ENCODE measurements around the gene MESP2. TPM values are rescaled to one million over a fixed set of nuclear protein-coding genes. Genes with fewer than 3 reads are reported as not detected.
A peak's percentile ranks its signal among the peaks of the same experiment; 100 is the strongest.

MESP2 gene
- polyA plus RNA-seq, 3 donors = 0.67 TPM; not detected in 2

DNA sequence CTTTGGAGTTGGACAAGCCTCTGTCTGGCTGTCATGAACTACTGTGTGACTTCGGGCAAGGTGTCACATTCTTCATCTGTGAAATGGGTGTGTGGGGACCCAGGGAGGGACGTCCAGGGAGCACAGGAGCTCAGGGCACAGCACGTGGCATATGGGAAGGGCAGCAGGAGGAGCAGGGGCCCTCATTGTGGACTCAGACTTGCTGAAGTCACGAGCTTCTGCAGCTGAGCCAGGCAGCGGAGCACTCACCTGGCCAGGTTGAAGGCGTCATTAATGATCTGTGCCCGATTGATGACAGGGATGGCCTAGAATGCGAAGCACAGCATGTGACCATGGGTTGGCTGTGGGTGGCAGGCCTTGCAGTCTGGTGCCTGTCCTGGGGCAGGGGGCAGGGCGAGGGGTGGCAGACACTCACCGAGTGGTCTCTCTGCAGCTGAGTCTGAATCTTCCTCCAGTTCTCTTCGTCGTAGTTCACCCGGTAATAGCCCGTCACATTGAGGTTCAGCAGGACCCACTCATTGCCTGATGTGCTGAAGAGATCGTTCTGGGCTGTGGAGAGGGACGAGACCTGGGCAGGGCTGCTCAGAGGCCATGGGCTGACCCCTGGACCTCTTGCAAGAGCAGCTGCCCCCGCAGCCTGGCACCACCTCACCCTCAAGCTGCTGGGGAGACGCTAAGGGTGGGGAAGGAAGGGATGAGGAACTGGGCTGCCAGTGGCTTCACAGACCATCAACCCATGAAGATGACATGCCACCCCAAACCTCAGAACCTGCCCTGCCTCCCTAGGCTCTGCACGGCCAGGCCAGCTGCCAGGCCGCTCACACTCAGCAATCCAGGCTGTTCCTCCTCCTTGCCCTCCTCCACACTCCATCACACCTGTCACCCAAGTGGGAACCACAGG, 23.1 kb downstream of the MESP2 start:
- H3K4me3 Mint-ChIP-seq = no peak overlapping the region

DNA sequence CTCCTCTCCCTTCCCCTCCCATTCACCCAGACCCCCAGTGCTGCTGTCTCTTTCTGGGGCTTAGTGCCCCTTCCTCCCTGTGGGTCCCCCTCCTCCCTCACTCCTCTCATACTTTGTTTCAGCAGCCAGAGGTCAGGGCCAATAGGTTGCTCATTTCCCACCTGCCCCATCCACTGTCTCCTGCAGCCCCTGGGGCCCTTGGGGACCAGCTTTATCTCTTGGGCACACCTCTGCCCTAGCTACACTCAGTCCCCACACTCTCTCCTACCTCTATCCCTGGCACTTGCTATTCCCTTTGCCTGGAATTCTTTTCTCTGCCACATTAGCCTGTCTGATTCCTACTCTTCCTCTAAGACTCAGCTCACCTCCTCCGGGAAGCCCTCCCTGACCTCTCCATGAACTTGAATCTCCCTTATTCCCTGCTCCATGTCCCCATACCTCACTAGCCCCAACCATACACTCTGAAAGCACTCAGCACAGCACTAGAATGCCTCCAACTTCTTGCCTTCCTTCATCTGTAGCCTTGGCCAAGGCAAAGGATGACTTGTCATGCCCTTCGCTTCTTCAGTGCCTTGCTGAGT, 23.9 kb downstream of the MESP2 start:
- no peak for DNase-seq
- 100% methylated on average over 1 of the region's 2 CpGs for whole genome bisulfite sequencing (ENCODE audit: insufficient coverage)
- peaks cover 0 to 7% (median 2%) of the 10 kb centered on the region in 7 donors for H3K9me3 Mint-ChIP-seq

More for the DNA sequence above, 23.1 kb downstream of the MESP2 start:
- intact Hi-C loops (cut with micrococcal nuclease) = no loop called here
- Mint-ChIP-seq H3K9me3 (peaks cover 0 to 7% (median 2%) of the 10 kb centered on the region in 7 donors), H3K27me3 (ENCODE audit: low read depth in 3 of 3) (peaks cover 3 to 7% (median 4%) of the 10 kb centered on the region in 3 donors), H3K4me1 (peaks cover 29% of the 10 kb centered on the region), H3K27ac (peak overlapping the region in 3 of 7 donors; percentile 42 to 51 (median 42)), H3K36me3 (peaks cover 91 to 99% of the 10 kb centered on the region in 2 donors)
- DNase-seq = peak in 1 of 3 donors; percentile 2
- H3K27ac ChIP-seq (ENCODE audit: low read depth in 1 of 2, low read length in 2 of 2) = no peak overlapping the region
- H3K4me1 ChIP-seq (ENCODE audit: control insufficient read depth in 1 of 2, insufficient read depth in 2 of 2, low read length in 2 of 2) = peaks cover 7 to 8% of the 10 kb centered on the region in 2 donors
- H3K9ac ChIP-seq (ENCODE audit: insufficient read depth, low read length, poor library complexity, severe bottlenecking) = no peak overlapping the region
- no peak overlapping the region for H2AFZ ChIP-seq (ENCODE audit: insufficient read depth, low read depth, low read length, poor library complexity, severe bottlenecking)
- H3K9me3 ChIP-seq (replicated peaks in 1 of 2; ENCODE audit: control insufficient read depth in 1 of 2, insufficient read depth in 1 of 2, low read length in 2 of 2) = no peaks in the 10 kb centered on the region
- peaks cover 97% of the 10 kb centered on the region for H4K20me1 ChIP-seq (ENCODE audit: insufficient read depth, low read length)
- H3K79me2 ChIP-seq (ENCODE audit: insufficient read depth, low read length) = no peaks in the 10 kb centered on the region
- no peak overlapping the region for H3K4me3 ChIP-seq (replicated peaks in 1 of 3; ENCODE audit: low read depth in 2 of 3, low read length in 3 of 3)
- TF ChIP-seq, protein P1, sequence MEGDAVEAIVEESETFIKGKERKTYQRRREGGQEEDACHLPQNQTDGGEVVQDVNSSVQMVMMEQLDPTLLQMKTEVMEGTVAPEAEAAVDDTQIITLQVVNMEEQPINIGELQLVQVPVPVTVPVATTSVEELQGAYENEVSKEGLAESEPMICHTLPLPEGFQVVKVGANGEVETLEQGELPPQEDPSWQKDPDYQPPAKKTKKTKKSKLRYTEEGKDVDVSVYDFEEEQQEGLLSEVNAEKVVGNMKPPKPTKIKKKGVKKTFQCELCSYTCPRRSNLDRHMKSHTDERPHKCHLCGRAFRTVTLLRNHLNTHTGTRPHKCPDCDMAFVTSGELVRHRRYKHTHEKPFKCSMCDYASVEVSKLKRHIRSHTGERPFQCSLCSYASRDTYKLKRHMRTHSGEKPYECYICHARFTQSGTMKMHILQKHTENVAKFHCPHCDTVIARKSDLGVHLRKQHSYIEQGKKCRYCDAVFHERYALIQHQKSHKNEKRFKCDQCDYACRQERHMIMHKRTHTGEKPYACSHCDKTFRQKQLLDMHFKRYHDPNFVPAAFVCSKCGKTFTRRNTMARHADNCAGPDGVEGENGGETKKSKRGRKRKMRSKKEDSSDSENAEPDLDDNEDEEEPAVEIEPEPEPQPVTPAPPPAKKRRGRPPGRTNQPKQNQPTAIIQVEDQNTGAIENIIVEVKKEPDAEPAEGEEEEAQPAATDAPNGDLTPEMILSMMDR (IDR thresholded peaks at IDR 0.05) = no peak
- no peaks in the 10 kb centered on the region for H3K27me3 ChIP-seq (ENCODE audit: control insufficient read depth in 2 of 2, insufficient read depth in 2 of 2, low read length in 2 of 2)
- peaks cover 77 to 100% of the 10 kb centered on the region in 2 donors for H3K36me3 ChIP-seq (replicated peaks in 1 of 2; ENCODE audit: control insufficient read depth in 1 of 2, insufficient read depth in 2 of 2, low read length in 2 of 2)
- no peak overlapping the region for H3K4me2 ChIP-seq (replicated peaks; ENCODE audit: extremely low read depth, low read length, poor library complexity, severe bottlenecking)
- WGBS (ENCODE audit: insufficient coverage) = 90% methylated on average over 18 of the region's 20 CpGs

More for the DNA sequence above, 23.9 kb downstream of the MESP2 start:
- no peak overlapping the region for H3K9ac ChIP-seq (ENCODE audit: insufficient read depth, low read length, poor library complexity, severe bottlenecking)
- H3K4me3 ChIP-seq (replicated peaks in 1 of 3; ENCODE audit: low read depth in 2 of 3, low read length in 3 of 3) = no peak overlapping the region
- H3K9me3 ChIP-seq (replicated peaks in 1 of 2; ENCODE audit: control insufficient read depth in 1 of 2, insufficient read depth in 1 of 2, low read length in 2 of 2) = no peaks in the 10 kb centered on the region
- no peaks in the 10 kb centered on the region for H3K79me2 ChIP-seq (ENCODE audit: insufficient read depth, low read length)
- no peak overlapping the region for H3K4me3 Mint-ChIP-seq
- TF ChIP-seq, protein P1 (IDR thresholded peaks at IDR 0.05) = no peak
- H3K4me2 ChIP-seq (replicated peaks; ENCODE audit: extremely low read depth, low read length, poor library complexity, severe bottlenecking) = no peak overlapping the region
- peaks cover 37% of the 10 kb centered on the region for H3K4me1 Mint-ChIP-seq
- H3K27me3 ChIP-seq (ENCODE audit: control insufficient read depth in 2 of 2, insufficient read depth in 2 of 2, low read length in 2 of 2) = no peaks in the 10 kb centered on the region
- peaks cover 3 to 7% (median 4%) of the 10 kb centered on the region in 3 donors for H3K27me3 Mint-ChIP-seq (ENCODE audit: low read depth in 3 of 3)
- peaks cover 83 to 100% of the 10 kb centered on the region in 2 donors for H3K36me3 ChIP-seq (replicated peaks in 1 of 2; ENCODE audit: control insufficient read depth in 1 of 2, insufficient read depth in 2 of 2, low read length in 2 of 2)
- intact Hi-C loops (cut with micrococcal nuclease) = no loop called here
- peaks cover 98% of the 10 kb centered on the region for H4K20me1 ChIP-seq (ENCODE audit: insufficient read depth, low read length)
- H3K36me3 Mint-ChIP-seq = peaks cover 93 to 99% of the 10 kb centered on the region in 2 donors
- peaks cover 15 to 16% of the 10 kb centered on the region in 2 donors for H3K4me1 ChIP-seq (ENCODE audit: control insufficient read depth in 1 of 2, insufficient read depth in 2 of 2, low read length in 2 of 2)
- H3K27ac Mint-ChIP-seq = peak overlapping the region in 6 of 7 donors; percentile 9 to 51 (median 26)
- no peak overlapping the region for H2AFZ ChIP-seq (ENCODE audit: insufficient read depth, low read depth, low read length, poor library complexity, severe bottlenecking)
- no peak overlapping the region for H3K27ac ChIP-seq (ENCODE audit: low read depth in 1 of 2, low read length in 2 of 2)
